GM12873 (cell line): ENCODE results near the gene WDR43.

Source experiments
- CTCF ChIP-seq: IDR thresholded peaks from 2 replicates; pipeline ENCODE4 v1.5.1; 2012; ENCODE audit warnings: low read depth, mild to moderate bottlenecking, moderate library complexity, low read length, control low read depth; ENCODE audit not compliant: insufficient read depth; ENCODE audit errors: missing control alignments

The WDR43 gene

GRCh38 chr2:28908172-28908571, 13.7 kb downstream of the WDR43 start:
- TF ChIP-seq CTCF = no peak

- TF ChIP-seq CTCF = no peak
Observed at GRCh38 chr2:28909655-28910353, 15.3 kb downstream of the WDR43 start.

- no peak for TF ChIP-seq CTCF
Observed at GRCh38 chr2:28915939-28916338, 21.5 kb downstream of the WDR43 start.

- no peak for TF ChIP-seq CTCF
Observed at GRCh38 chr2:28926847-28927246, 32.4 kb downstream of the WDR43 start.

GRCh38 chr2:28927469-28927868, 33.0 kb downstream of the WDR43 start:
- TF ChIP-seq CTCF = no peak

GRCh38 chr2:28927878-28928277, 33.4 kb downstream of the WDR43 start:
- no peak for TF ChIP-seq CTCF

GRCh38 chr2:28929581-28929980, 35.1 kb downstream of the WDR43 start:
- no peak for TF ChIP-seq CTCF
